ENCODE results near the gene ITPRIPL2. TPM values are rescaled to one million over a fixed set of nuclear protein-coding genes. Genes with fewer than 3 reads are reported as not detected.

ITPRIPL2 gene
- total RNA-seq, 1 donor from 2014 or later: 58.4 TPM

GRCh38 chr16:19085679-19086200 is 28.0 kb upstream of the ITPRIPL2 start:
- H3K27ac Mint-ChIP-seq: no peak overlapping the region
- no peak for DNase-seq
- H3K27me3 Mint-ChIP-seq: peaks cover 12% of the 10 kb centered on the region
- intact Hi-C loops (cut with micrococcal nuclease): loop anchor here (1.0 to 5.0 kb wide), 6 partner anchors 34 to 417 kb away; no protein-coding TSS in a partner anchor
- H3K4me1 Mint-ChIP-seq: peaks cover 5% of the 10 kb centered on the region
- H3K9me3 Mint-ChIP-seq: no peaks in the 10 kb centered on the region
- H3K36me3 Mint-ChIP-seq (ENCODE audit: low read depth): peaks cover 9% of the 10 kb centered on the region
- H3K4me3 Mint-ChIP-seq: no peak overlapping the region

DNA sequence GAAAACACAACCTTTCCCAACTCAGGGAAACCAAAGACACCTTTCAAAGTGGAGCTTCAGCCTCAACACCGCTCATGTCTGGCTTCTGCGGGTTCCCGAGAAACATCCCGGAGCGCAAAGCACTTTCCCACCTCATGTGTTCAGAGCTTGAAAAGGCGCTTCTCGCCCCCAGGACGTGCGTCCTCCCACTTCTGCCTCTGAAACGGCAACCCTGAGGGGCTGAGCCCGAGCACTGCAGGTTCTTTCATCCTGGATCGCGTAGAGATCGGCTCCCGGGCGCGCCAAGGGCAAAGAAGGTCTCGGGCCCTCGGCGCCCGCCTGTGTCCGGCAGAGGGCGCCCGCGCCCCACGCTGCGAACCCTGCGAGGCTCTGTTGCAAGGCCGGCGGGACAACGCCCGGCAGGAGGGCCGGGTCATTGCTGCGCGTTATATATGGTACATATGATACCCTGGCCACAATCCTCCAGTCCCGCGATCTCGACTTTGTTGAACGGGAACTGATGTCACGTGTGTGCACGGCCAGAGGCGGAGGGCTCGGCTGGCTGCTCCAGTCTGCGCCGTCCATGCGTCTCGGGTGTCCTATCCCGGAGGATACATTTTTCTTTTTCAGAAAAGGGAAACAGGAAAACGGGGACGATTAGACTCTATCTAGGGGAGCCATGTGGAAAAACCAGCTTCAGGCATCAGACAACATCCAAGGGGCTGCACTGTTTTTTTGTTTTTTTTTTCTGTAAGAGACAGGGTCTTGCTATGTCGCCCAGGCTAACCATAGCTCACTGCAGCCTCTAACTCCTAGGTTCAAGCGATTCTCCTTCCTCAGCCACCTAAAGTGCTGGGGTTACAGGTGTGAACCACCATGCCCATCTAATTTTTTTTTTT is 27.2 kb upstream of the ITPRIPL2 start:
- H3K4me3 Mint-ChIP-seq: peak overlapping the region; percentile 81
- peaks cover 12% of the 10 kb centered on the region for H3K27me3 Mint-ChIP-seq
- peaks cover 5% of the 10 kb centered on the region for H3K4me1 Mint-ChIP-seq
- intact Hi-C loops (cut with micrococcal nuclease): loop anchor here (1.0 to 5.0 kb wide), 6 partner anchors 33 to 416 kb away; no protein-coding TSS in a partner anchor
- H3K36me3 Mint-ChIP-seq (ENCODE audit: low read depth): peaks cover 8% of the 10 kb centered on the region
- peak; percentile 95 for DNase-seq
- no peak overlapping the region for H3K27ac Mint-ChIP-seq
- H3K9me3 Mint-ChIP-seq: peaks cover 1% of the 10 kb centered on the region

DNA sequence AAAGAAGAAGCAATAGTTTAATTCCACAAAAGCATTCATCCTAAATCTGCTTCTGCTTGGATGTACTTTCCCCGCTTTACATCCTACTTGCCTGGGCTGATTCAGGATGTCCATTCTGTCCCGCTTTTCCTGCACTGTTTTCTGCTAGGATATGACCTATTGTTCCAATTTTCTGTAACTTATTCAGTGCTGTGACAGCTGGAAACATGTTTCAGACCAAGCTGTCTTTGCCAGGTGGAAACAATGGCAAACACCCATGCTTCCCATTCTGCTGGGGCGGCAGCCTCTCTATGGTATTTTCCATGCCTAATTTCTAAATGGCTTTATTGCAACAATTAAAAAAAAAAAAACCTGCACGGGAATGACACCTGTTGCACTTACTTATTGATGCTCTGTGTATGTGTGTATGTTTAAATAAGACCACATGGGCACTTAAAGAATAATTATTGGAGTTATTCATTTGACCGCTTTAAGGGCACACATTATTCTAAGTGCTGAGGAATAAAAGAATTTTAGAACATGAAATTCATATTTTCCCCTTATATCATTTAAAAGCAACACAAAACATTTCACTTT is 25.3 kb upstream of the ITPRIPL2 start:
- intact Hi-C loops (cut with micrococcal nuclease): loop anchor here (5.0 kb wide), 1 partner anchor 44 kb away; no protein-coding TSS in a partner anchor
- Mint-ChIP-seq H3K9me3 (peaks cover 7% of the 10 kb centered on the region), H3K4me3 (no peak overlapping the region), H3K4me1 (peaks cover 5% of the 10 kb centered on the region), H3K36me3 (ENCODE audit: low read depth) (peaks cover 5% of the 10 kb centered on the region), H3K27ac (no peak overlapping the region), H3K27me3 (peaks cover 11% of the 10 kb centered on the region)
- no peak for DNase-seq

DNA sequence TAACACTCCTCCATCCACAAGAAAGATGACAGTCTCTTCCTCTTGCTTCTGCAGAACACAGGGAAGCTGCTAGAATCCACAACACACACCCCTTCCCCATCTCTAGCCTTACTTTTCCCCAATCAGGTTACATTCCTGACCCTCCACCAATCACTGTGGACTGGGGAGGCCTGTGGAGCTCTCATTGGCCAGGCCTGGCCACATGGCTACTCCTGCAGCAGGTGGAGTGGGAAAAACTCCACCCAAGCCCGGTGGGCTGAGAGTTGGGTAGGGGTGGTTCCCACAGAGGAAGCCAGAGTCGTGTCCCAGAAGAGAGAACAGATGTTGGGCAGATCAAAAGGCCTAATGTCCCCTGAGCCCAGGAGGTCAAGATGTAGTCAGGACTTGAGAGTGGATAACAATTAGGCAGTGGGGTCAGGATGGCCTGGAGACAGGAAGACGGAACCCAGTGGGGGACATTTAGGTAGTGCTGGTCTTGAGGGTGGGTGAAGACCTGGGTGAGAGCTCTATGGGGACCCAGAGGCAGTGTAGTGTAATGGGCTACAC is 24.3 kb upstream of the ITPRIPL2 start:
- Mint-ChIP-seq H3K36me3 (ENCODE audit: low read depth) (peaks cover 5% of the 10 kb centered on the region), H3K27me3 (peaks cover 9% of the 10 kb centered on the region), H3K9me3 (peaks cover 7% of the 10 kb centered on the region), H3K4me1 (peaks cover 5% of the 10 kb centered on the region), H3K27ac (no peak overlapping the region), H3K4me3 (no peak overlapping the region)
- no peak for DNase-seq
- intact Hi-C loops (cut with micrococcal nuclease): loop anchor here (5.0 kb wide), 1 partner anchor 43 kb away; no protein-coding TSS in a partner anchor

GRCh38 chr16:19090916-19091315 is 22.8 kb upstream of the ITPRIPL2 start:
- no peak overlapping the region for H3K27ac Mint-ChIP-seq
- H3K4me1 Mint-ChIP-seq: peaks cover 10% of the 10 kb centered on the region
- peaks cover 13% of the 10 kb centered on the region for H3K9me3 Mint-ChIP-seq
- H3K4me3 Mint-ChIP-seq: no peak overlapping the region
- no peak for DNase-seq
- H3K36me3 Mint-ChIP-seq (ENCODE audit: low read depth): peaks cover 5% of the 10 kb centered on the region
- peaks cover 5% of the 10 kb centered on the region for H3K27me3 Mint-ChIP-seq
- intact Hi-C loops (cut with micrococcal nuclease): no loop called here

DNA sequence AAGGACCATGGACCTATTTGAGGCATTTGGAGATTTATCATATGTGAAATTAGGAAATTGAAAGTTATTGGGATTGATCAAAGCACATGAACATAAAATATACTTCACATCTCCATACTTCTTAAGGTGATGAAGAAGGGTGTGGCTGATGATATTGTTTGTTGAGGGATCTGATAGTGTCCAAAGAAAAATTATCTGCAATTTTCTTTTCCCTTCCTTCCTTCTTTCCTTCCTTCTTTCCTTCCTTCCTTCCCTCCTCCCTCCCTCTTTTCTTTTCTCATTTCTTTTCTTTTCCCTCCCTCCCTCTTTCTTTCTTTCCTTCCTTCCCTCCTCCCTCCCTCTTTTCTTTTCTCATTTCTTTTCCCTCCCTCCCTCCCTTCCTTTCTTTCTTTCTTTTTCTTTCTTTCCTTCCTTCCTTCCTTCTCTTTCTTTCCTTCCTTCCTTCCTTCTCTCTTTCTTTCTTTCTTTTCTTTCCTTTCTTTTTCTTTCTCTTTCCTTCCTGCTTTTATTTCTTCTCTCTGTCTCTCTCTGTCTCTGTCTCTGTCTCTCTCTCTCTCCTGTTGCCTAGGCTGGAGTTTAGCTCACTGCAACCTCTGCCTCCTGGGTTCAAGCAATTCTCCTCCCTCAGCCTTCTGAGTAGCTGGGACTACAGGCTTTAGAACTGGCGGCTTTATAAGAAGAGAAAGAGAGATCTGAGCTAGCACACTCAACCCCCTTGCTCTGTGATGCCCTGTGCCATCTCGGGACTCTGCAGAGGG is 20.9 kb upstream of the ITPRIPL2 start:
- no peak for DNase-seq
- Mint-ChIP-seq H3K27me3 (peaks cover 2% of the 10 kb centered on the region), H3K9me3 (peaks cover 19% of the 10 kb centered on the region), H3K27ac (no peak overlapping the region), H3K36me3 (ENCODE audit: low read depth) (peaks cover 7% of the 10 kb centered on the region), H3K4me1 (peaks cover 7% of the 10 kb centered on the region), H3K4me3 (no peak overlapping the region)
- intact Hi-C loops (cut with micrococcal nuclease): no loop called here

GRCh38 chr16:19093631-19094541 is 19.9 kb upstream of the ITPRIPL2 start:
- H3K36me3 Mint-ChIP-seq (ENCODE audit: low read depth): peaks cover 7% of the 10 kb centered on the region
- no peak overlapping the region for H3K4me3 Mint-ChIP-seq
- peaks cover 2% of the 10 kb centered on the region for H3K27me3 Mint-ChIP-seq
- peaks cover 25% of the 10 kb centered on the region for H3K9me3 Mint-ChIP-seq
- intact Hi-C loops (cut with micrococcal nuclease): no loop called here
- peaks cover 7% of the 10 kb centered on the region for H3K4me1 Mint-ChIP-seq
- no peak overlapping the region for H3K27ac Mint-ChIP-seq
- no peak for DNase-seq

- peaks cover 2% of the 10 kb centered on the region for H3K27me3 Mint-ChIP-seq
- H3K4me3 Mint-ChIP-seq: no peak overlapping the region
- H3K27ac Mint-ChIP-seq: no peak overlapping the region
- intact Hi-C loops (cut with micrococcal nuclease): no loop called here
- H3K9me3 Mint-ChIP-seq: peaks cover 27% of the 10 kb centered on the region
- H3K4me1 Mint-ChIP-seq: peaks cover 7% of the 10 kb centered on the region
- DNase-seq: no peak
- H3K36me3 Mint-ChIP-seq (ENCODE audit: low read depth): peaks cover 7% of the 10 kb centered on the region
Measured at GRCh38 chr16:19094542-19095365, 19.0 kb upstream of the ITPRIPL2 start.

GRCh38 chr16:19095654-19096053 is 18.1 kb upstream of the ITPRIPL2 start:
- intact Hi-C loops (cut with micrococcal nuclease): no loop called here
- Mint-ChIP-seq H3K27ac (no peak overlapping the region), H3K9me3 (peaks cover 29% of the 10 kb centered on the region)

DNA sequence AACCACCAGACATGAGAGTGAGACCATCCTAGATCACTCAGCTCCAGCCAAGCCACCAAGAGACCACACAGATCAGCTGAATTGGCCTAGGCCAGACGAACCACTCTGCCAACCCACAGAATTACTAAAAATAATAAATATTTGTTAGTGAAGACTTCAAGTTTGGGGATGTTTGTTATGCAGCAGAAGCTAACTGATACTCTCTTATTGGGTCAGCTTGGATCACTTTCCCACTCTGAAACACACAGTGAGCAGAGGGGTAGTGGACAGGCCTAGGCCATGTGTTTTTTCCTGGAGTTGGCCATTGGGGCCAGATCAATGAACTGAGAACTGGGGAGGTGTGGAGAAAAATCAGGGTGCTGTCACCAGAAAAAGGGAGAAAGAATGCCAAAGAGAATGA is 15.6 kb upstream of the ITPRIPL2 start:
- Mint-ChIP-seq H3K36me3 (ENCODE audit: low read depth) (peaks cover 2% of the 10 kb centered on the region), H3K27me3 (peaks cover 2% of the 10 kb centered on the region), H3K9me3 (peaks cover 22% of the 10 kb centered on the region), H3K27ac (no peak overlapping the region), H3K4me3 (no peak overlapping the region), H3K4me1 (peaks cover 7% of the 10 kb centered on the region)
- intact Hi-C loops (cut with micrococcal nuclease): no loop called here
- no peak for DNase-seq

More at GRCh38 chr16:19095654-19096053, 18.1 kb upstream of the ITPRIPL2 start:
- Mint-ChIP-seq H3K4me3 (no peak overlapping the region), H3K27me3 (peaks cover 2% of the 10 kb centered on the region), H3K36me3 (ENCODE audit: low read depth) (peaks cover 7% of the 10 kb centered on the region), H3K4me1 (peaks cover 7% of the 10 kb centered on the region)
- DNase-seq: no peak

DNA sequence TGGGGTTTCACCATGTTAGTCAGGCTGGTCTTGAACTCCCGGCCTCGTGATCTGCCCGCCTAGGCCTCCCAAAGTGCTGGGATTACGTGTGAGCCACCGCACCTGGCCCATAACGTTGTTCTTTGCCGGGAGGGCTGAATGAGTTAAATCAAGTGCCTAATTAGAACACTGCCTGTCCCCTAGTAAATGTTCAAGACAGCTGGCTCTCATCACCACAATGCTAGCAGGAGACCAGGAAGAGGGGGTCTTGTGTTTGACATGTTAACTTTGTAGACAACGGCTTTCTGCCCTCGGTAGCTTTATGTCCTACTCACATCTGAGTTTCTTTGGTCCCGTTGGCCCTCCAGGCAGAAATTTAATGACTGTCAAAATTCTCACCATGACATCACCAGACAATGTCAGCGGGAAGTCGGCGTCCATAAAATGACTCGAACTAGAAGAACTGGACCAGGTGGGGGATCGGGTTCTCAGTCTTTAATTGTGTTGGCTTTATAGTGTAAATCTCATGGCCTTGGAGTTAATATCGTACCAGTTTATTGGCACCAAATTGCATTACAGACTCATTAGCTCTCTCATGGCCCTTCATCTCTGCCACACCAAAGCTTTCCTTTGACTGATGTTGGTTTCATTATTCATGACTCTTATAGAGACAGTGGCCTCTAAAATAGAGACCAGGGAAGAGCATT is 11.4 kb upstream of the ITPRIPL2 start:
- Mint-ChIP-seq H3K9me3 (peaks cover 12% of the 10 kb centered on the region), H3K4me1 (peaks cover 3% of the 10 kb centered on the region), H3K36me3 (ENCODE audit: low read depth) (no peaks in the 10 kb centered on the region), H3K27me3 (peaks cover 5% of the 10 kb centered on the region), H3K4me3 (no peak overlapping the region), H3K27ac (no peak overlapping the region)
- no peak for DNase-seq
- intact Hi-C loops (cut with micrococcal nuclease): no loop called here

Measured in activated CD4-positive, alpha-beta T cell treated with anti-CD3 and anti-CD28 coated beads, Interleukin-2, amount 10 ng/mL, durations not matched to agents 24 days and 14 days (primary cell).